ENCODE results near the gene MALSU1. TPM values are rescaled to one million over a fixed set of nuclear protein-coding genes. Genes with fewer than 3 reads are reported as not detected.

MALSU1 gene
- total and polyA plus RNA-seq, 2 of the 13 experiments (the other 11 are each of a cell fraction or from before 2014, with no cell fraction given), result 72.0 to 141 TPM

GRCh38 chr7:23334482-23335056, 35.4 kb downstream of the MALSU1 start (continued):
- no peak for TF ChIP-seq BCLAF1 (IDR thresholded peaks at IDR 0.05)

- DNase-seq (ENCODE audit: low spot score), result peak; percentile 21
- peak; percentile 21; the same call in 2 of the 3 replicates for ATAC-seq
- no peaks in the 10 kb centered on the region for H3K27me3 ChIP-seq (ENCODE audit: control insufficient read depth in 1 of 2, insufficient read depth in 2 of 2, low read length in 2 of 2)
- no peak for FAIRE-seq
- TF ChIP-seq NR1H2 (CRISPR knock-in tag; IDR thresholded peaks at IDR 0.05; ENCODE audit: borderline replicate concordance, low read depth), result no peak
- TF ChIP-seq RARA (CRISPR knock-in tag; IDR thresholded peaks at IDR 0.05), result no peak
- no peak for TF ChIP-seq ONECUT2 (CRISPR knock-in tag; IDR thresholded peaks at IDR 0.05)
- no peak for TF ChIP-seq U2AF1 (optimal IDR thresholded peaks at IDR 0.05; ENCODE audit: low read depth, low read length)
- no peak for TF ChIP-seq NR2F6 (IDR thresholded peaks at IDR 0.05)
- 0 out of 2 replicates have a peak, but pooled peaks have one; percentile 12 for TF ChIP-seq NR2F6 (CRISPR knock-in tag; IDR thresholded peaks at IDR 0.05)
- no peak for TF ChIP-seq SP2 (CRISPR knock-in tag; IDR thresholded peaks at IDR 0.05)
- TF ChIP-seq SOX5 (CRISPR knock-in tag; IDR thresholded peaks at IDR 0.05; ENCODE audit: borderline replicate concordance), result no peak
- peak in 1 of 2 experiments; percentile 29; a peak in 1 of 4 replicates for TF ChIP-seq NR2F1 (CRISPR knock-in tag; IDR thresholded peaks at IDR 0.05)
- no peak for TF ChIP-seq XBP1 (CRISPR knock-in tag; IDR thresholded peaks at IDR 0.05)
- no peak for TF ChIP-seq NCOA2 (CRISPR knock-in tag; IDR thresholded peaks at IDR 0.05)
- TF ChIP-seq TBP (CRISPR knock-in tag; IDR thresholded peaks at IDR 0.05), result no peak
- TF ChIP-seq GTF3A (CRISPR knock-in tag; conservative IDR thresholded peaks at IDR 0.05), result no peak
- TF ChIP-seq CHD4 (IDR thresholded peaks at IDR 0.05; ENCODE audit: borderline replicate concordance, low read length), result peak; percentile 9; the same call in 1 of the 2 replicates
- TF ChIP-seq ZNF790 (CRISPR knock-in tag; IDR thresholded peaks at IDR 0.05; ENCODE audit: borderline replicate concordance), result no peak
- TF ChIP-seq, protein P1, sequence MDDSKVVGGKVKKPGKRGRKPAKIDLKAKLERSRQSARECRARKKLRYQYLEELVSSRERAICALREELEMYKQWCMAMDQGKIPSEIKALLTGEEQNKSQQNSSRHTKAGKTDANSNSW (CRISPR knock-in tag; IDR thresholded peaks at IDR 0.05; ENCODE audit: borderline replicate concordance), result no peak
- no peak for TF ChIP-seq ZSCAN20 (CRISPR knock-in tag; IDR thresholded peaks at IDR 0.05; ENCODE audit: borderline replicate concordance)
- no peak for TF ChIP-seq SKI (IDR thresholded peaks at IDR 0.05; ENCODE audit: partially characterized antibody)
- TF ChIP-seq SNAPC2 (CRISPR knock-in tag; IDR thresholded peaks at IDR 0.05), result no peak
- no peak for TF ChIP-seq KLF11 (CRISPR knock-in tag; IDR thresholded peaks at IDR 0.05)
- H3K27ac ChIP-seq (ENCODE audit: extremely low read length, insufficient read depth, low read length), result peak overlapping the region; percentile 84
- peaks cover 8% of the 10 kb centered on the region; the same call in 1 of the 2 replicates for H3K9me3 ChIP-seq (ENCODE audit: low read length)
- in situ Hi-C loops (cut with HindIII; ENCODE audit: extremely low pct_ligation_motif_present, low pct_unique_long_range_greater_than_20kb) (no loop called here), intact Hi-C loops (cut with micrococcal nuclease; ENCODE audit: unreplicated experiment) (loop anchor here (5.0 kb wide), 1 partner anchor 38 kb away; the partner anchor contains the start of gene MALSU1)
- ChIA-PET CTCF (ENCODE audit: low intra/inter-chr PET ratio, low total read pairs) (interaction anchor here (1.2 kb wide), 1 partner anchor 21 kb away, joined by 3 read pairs; no protein-coding TSS in a partner anchor), POLR2A (interaction anchor here (0.6 to 4.0 kb wide), 13 partner anchors 11 to 139 kb away, joined by 3 to 69 read pairs (median 5); partner anchors contain the start of gene MALSU1)
- WGBS (ENCODE audit: low lambda C conversion rate), result 7% methylated on average over 2 of the region's 2 CpGs
- BruUV-seq (replicated peaks), result no TSS peak
- peaks cover 13 to 44% of the 10 kb centered on the region in 2 experiments for H3K36me3 ChIP-seq (replicated peaks in 1 of 2; ENCODE audit: control insufficient read depth in 1 of 2, insufficient read depth in 2 of 2, low read length in 2 of 2)
- H4K20me1 ChIP-seq (ENCODE audit: insufficient read depth, low read length), result no peaks in the 10 kb centered on the region
- no peak overlapping the region for H2AFZ ChIP-seq (ENCODE audit: low read length)
- H3K9ac ChIP-seq (ENCODE audit: insufficient read depth, low read depth, low read length), result no peak overlapping the region
- no peaks in the 10 kb centered on the region for H3K79me2 ChIP-seq (ENCODE audit: insufficient read depth, low read length)
- H3K4me3 ChIP-seq (replicated peaks in 1 of 3; ENCODE audit: insufficient read depth in 1 of 3, low read depth in 2 of 3, low read length in 3 of 3), result no peak overlapping the region
- peak overlapping the region; percentile 11 for H3K4me2 ChIP-seq (ENCODE audit: low read depth, low read length)
- peaks cover 77% of the 10 kb centered on the region for H3K4me1 ChIP-seq (ENCODE audit: insufficient read depth, low read length)
Observed at GRCh38 chr7:23335136-23335535, 36.0 kb downstream of the MALSU1 start.
